Psoas muscle (tissue), 8 donors: ENCODE measurements around the gene NINJ1. TPM values are rescaled to one million over a fixed set of nuclear protein-coding genes. Genes with fewer than 3 reads are reported as not detected.

ENCODE experiments used
- ATAC-seq, 4 donors: fragments of 200-7000 bp; cut with Tn5 transposase; one replicate each; pipeline ENCODE4 v1.9.1; 2020; ENCODE audit warnings: moderate library complexity in 3 of 4, mild to moderate bottlenecking in 2 of 4
- DNase-seq, 2 donors: peaks; one replicate each; pipeline ENCODE4 v3.0.0-alpha.2; 2020
- H3K27ac ChIP-seq: fragments of 200-600 bp; one replicate; pipeline ENCODE4 v1.8.0; 2022
- H3K27me3 ChIP-seq, 3 donors: fragments of 200-600 bp in 1 of 3; one replicate each; pipeline versions ENCODE4 v1.6.1 to v1.8.0; 2013 to 2022; ENCODE audit warnings: low read length in 2 of 3, mild to moderate bottlenecking in 2 of 3, moderate library complexity in 1 of 3; ENCODE audit not compliant: insufficient read depth in 3 of 3
- H3K36me3 ChIP-seq, 2 donors: fragments of 200-600 bp in 1 of 2; one replicate each; pipeline versions ENCODE4 v1.6.1 to v1.8.0; 2013 to 2022; ENCODE audit warnings: low read depth in 1 of 2, mild to moderate bottlenecking in 1 of 2, moderate library complexity in 1 of 2; ENCODE audit not compliant: insufficient read depth in 1 of 2
- H3K4me1 ChIP-seq: fragments of 200-600 bp; one replicate; pipeline ENCODE4 v1.8.0; 2022
- H3K4me3 ChIP-seq: fragments of 200-600 bp; one replicate; pipeline ENCODE4 v1.8.0; 2022; ENCODE audit warnings: mild to moderate bottlenecking
- H3K9me3 ChIP-seq: fragments of 200-600 bp; one replicate; pipeline ENCODE4 v1.8.0; 2022
- CTCF ChIP-seq: fragments of 200-600 bp; IDR thresholded peaks from one replicate; pipeline ENCODE4 v1.8.0; 2022; ENCODE audit warnings: antibody characterized with exemption
- WGBS, 3 donors: extraction: QIAGEN DNeasy Blood & Tissue Kit; methylation state at CpG; one replicate each; pipeline versions ENCODE4 v1.1.6 to v1.1.7; 2013; 5-methylcytosine and 5-hydroxymethylcytosine counted together
- intact Hi-C, 2 donors: fragments of 100-400 bp; cut with DNase I; formaldehyde crosslinking; loops; one replicate each; pipeline versions ENCODE4 v1.11.0 to v1.14.2; 2022
- polyA plus RNA-seq, 3 donors: library from polyadenylated mRNA; stranded (reverse); fragments of 200-250 nt; gene quantifications; one replicate each; pipeline ENCODE4 v1.2.3, GENCODE V29; 2013
- total RNA-seq, 4 donors: library from RNA; stranded (reverse); fragmentation: NEBNext Ultra II Directional in 2 of 4; extraction: Animal tissue kit (Norgen Biotek cat#: 25700) in 2 of 4; gene quantifications; one replicate each; pipeline versions ENCODE4 v1.2.1 to v1.2.4, GENCODE V29; 2021 to 2023
- donor health status: healthy with polysubstance abuse.
- donor health status: DM: no; HTN: no; CAD: no; lungs with moderate emphysema.
- donor health status: Bipolar disorder and iron deficiency.
- donor health status: healthy.
- donor health status: DM: yes; HTN: yes; CAD: no.
- donor health status: DM: no; HTN: no; CAD: no.
- donor health status: DM: no; HTN: no; CAD: no.
- donor health status: DM: yes; HTN: yes; CAD: no.

The NINJ1 gene
- total and polyA plus RNA-seq, 7 donors = 17.8 to 40.1 (median 21.3) TPM

GRCh38 chr9:93173365-93174051, 39.5 kb upstream of the NINJ1 start:
- intact Hi-C loops = loop anchor here in 1 of 2 donors (2.0 to 10.0 kb wide), 2 partner anchors 31 to 189 kb away; no protein-coding TSS in a partner anchor
- 83 to 87% (median 84%) methylated on average over 12 of the region's 12 CpGs for WGBS, 3 donors
- H3K9me3 ChIP-seq = no peaks in the 10 kb centered on the region
- H3K4me3 ChIP-seq = no peak overlapping the region
- no peaks in the 10 kb centered on the region for H3K27me3 ChIP-seq
- H3K36me3 ChIP-seq = no peaks in the 10 kb centered on the region
- peaks cover 4% of the 10 kb centered on the region for H3K4me1 ChIP-seq
- no peak for DNase-seq
- no peak for ATAC-seq
- H3K27ac ChIP-seq = no peak overlapping the region
- TF ChIP-seq CTCF = no peak

GRCh38 chr9:93172666-93173364, 38.8 kb upstream of the NINJ1 start:
- no peaks in the 10 kb centered on the region for H3K27me3 ChIP-seq
- H3K4me3 ChIP-seq = no peak overlapping the region
- 66 to 83% (median 74%) methylated on average over 20 of the region's 20 CpGs for WGBS, 3 donors
- no peak for TF ChIP-seq CTCF
- no peaks in the 10 kb centered on the region for H3K9me3 ChIP-seq
- peaks cover 9% of the 10 kb centered on the region for H3K4me1 ChIP-seq
- intact Hi-C loops = loop anchor here in 1 of 2 donors (10.0 kb wide), 1 partner anchor 188 kb away; no protein-coding TSS in a partner anchor
- no peak for DNase-seq
- ATAC-seq = peak in 1 of 4 donors; percentile 33
- no peaks in the 10 kb centered on the region for H3K36me3 ChIP-seq
- H3K27ac ChIP-seq = no peak overlapping the region

- ATAC-seq (no peak), DNase-seq (no peak)
- WGBS, 3 donors = 95 to 97% (median 96%) methylated on average over 8 of the region's 8 CpGs
- TF ChIP-seq CTCF = no peak
- intact Hi-C loops = loop anchor here in 1 of 2 donors (10.0 kb wide), 1 partner anchor 187 kb away; no protein-coding TSS in a partner anchor
- Histone ChIP-seq H3K27ac (no peak overlapping the region), H3K36me3 (no peaks in the 10 kb centered on the region), H3K4me1 (peaks cover 9% of the 10 kb centered on the region), H3K4me3 (no peak overlapping the region), H3K27me3 (no peaks in the 10 kb centered on the region), H3K9me3 (no peaks in the 10 kb centered on the region)
These were observed 37.4 kb upstream of the NINJ1 start for GRCh38 chr9:93171261-93171990.

- H3K27ac ChIP-seq = no peak overlapping the region
- TF ChIP-seq CTCF = no peak
- no peaks in the 10 kb centered on the region for H3K36me3 ChIP-seq
- no peak for ATAC-seq
- intact Hi-C loops = loop anchor here in 1 of 2 donors (10.0 kb wide), 1 partner anchor 186 kb away; no protein-coding TSS in a partner anchor
- H3K27me3 ChIP-seq = no peaks in the 10 kb centered on the region
- 86 to 90% (median 86%) methylated on average over 8 of the region's 8 CpGs for WGBS, 3 donors
- H3K9me3 ChIP-seq = no peaks in the 10 kb centered on the region
- H3K4me3 ChIP-seq = no peak overlapping the region
- peaks cover 9% of the 10 kb centered on the region for H3K4me1 ChIP-seq
- no peak for DNase-seq
These were observed 36.5 kb upstream of the NINJ1 start for GRCh38 chr9:93170571-93170970.
